ENCODE measurements around the gene ERH. TPM values are rescaled to one million over a fixed set of nuclear protein-coding genes. Genes with fewer than 3 reads are reported as not detected.

ERH gene
- total and polyA plus RNA-seq, 10 of the 15 experiments (the other 5 are each of a cell fraction or from before 2014, with no cell fraction given): 255 to 852 (median 382) TPM

- TF ChIP-seq E4F1 (IDR thresholded peaks at IDR 0.05; ENCODE audit: borderline replicate concordance, partially characterized antibody) (peak; percentile 89), MLLT1 (IDR thresholded peaks at IDR 0.05) (peak; percentile 97), CHD4 (IDR thresholded peaks at IDR 0.05) (no peak), TCF7 (IDR thresholded peaks at IDR 0.05; ENCODE audit: borderline replicate concordance) (0 out of 2 replicates have a peak, but pooled peaks have one; percentile 25), CEBPB (IDR thresholded peaks at IDR 0.05; ENCODE audit: borderline replicate concordance in 1 of 2, low read depth in 2 of 2, low read length in 2 of 2) (no peak), RELB (IDR thresholded peaks at IDR 0.05; ENCODE audit: low read depth) (peak; percentile 81), MXI1 (IDR thresholded peaks at IDR 0.05; ENCODE audit: low read depth, low read length) (peak; percentile 78; the same call in 1 of the 2 replicates), NFYA (IDR thresholded peaks at IDR 0.05; ENCODE audit: borderline replicate concordance, low read depth, low read length) (no peak), POLR2A (IDR thresholded peaks at IDR 0.05; ENCODE audit: low read depth, low read length) (peak; percentile 91), SIX5 (IDR thresholded peaks at IDR 0.05; ENCODE audit: low read depth, low read length, severe bottlenecking) (peak; percentile 70), POU2F2 (IDR thresholded peaks at IDR 0.05; ENCODE audit: borderline replicate concordance, low read depth, low read length) (peak; percentile 78), KLF5 (IDR thresholded peaks at IDR 0.05; ENCODE audit: partially characterized antibody) (peak; percentile 78), IKZF1 (conservative IDR thresholded peaks at IDR 0.05) (peak; percentile 99), HDGF (IDR thresholded peaks at IDR 0.05) (no peak), CBX3 (IDR thresholded peaks at IDR 0.05; ENCODE audit: borderline replicate concordance, low read depth) (no peak), RAD21 (IDR thresholded peaks at IDR 0.05; ENCODE audit: insufficient read depth, low read depth, low read length) (no peak), PAX5 (IDR thresholded peaks at IDR 0.05; ENCODE audit: borderline replicate concordance, low read depth, low read length) (0 out of 2 replicates have a peak, but pooled peaks have one; percentile 22), ZZZ3 (IDR thresholded peaks at IDR 0.05; ENCODE audit: control insufficient read depth, insufficient read length, low read depth) (no peak), SREBF2 (IDR thresholded peaks at IDR 0.05; ENCODE audit: low read length) (peak; percentile 21; the same call in 1 of the 2 replicates), MEF2B (IDR thresholded peaks at IDR 0.05; ENCODE audit: partially characterized antibody, poor library complexity, severe bottlenecking) (no peak), RCOR1 (conservative IDR thresholded peaks at IDR 0.05; ENCODE audit: low read depth, low read length) (no peak; the same call in 1 of the 2 replicates), SKIL (IDR thresholded peaks at IDR 0.05; ENCODE audit: low read depth, poor library complexity, severe bottlenecking) (peak; percentile 91)
Measured at GRCh38 chr14:69398053-69398817, at the start of gene ERH, which contains the start of gene SLC39A9 (continued).
